B cell (primary cell): ENCODE measurements around the gene TCF21. TPM values are rescaled to one million over a fixed set of nuclear protein-coding genes. Genes with fewer than 3 reads are reported as not detected.

Experiments
- ATAC-seq: fragments of 200-7000 bp; cut with Tn5 transposase; one replicate; pipeline ENCODE4 v1.10.0; 2021; ENCODE audit warnings: low read depth, mild to moderate bottlenecking, moderate number of reproducible peaks, moderate library complexity
- CTCF ChIA-PET: fragments of 350-600 bp; sonication (Branson Sonifier 250); formaldehyde crosslinking; loops from one replicate; lab custom pipeline; 2021; ENCODE audit warnings: antibody characterized with exemption, inconsistent platforms; lab: Charles Lee
- POLR2A ChIA-PET: fragments of 350-600 bp; sonication (Branson Sonifier 250); formaldehyde crosslinking; loops from one replicate; lab custom pipeline; 2021; ENCODE audit warnings: antibody characterized with exemption; lab: Charles Lee
- DNase-seq: peaks from one replicate; pipeline ENCODE4 v3.0.0; 2013
- H2AFZ ChIP-seq: 2 replicates; pipeline ENCODE4 v1.6.1; 2012; ENCODE audit warnings: mild to moderate bottlenecking, low read depth, low read length; ENCODE audit not compliant: insufficient read depth, poor library complexity, severe bottlenecking
- H3K27ac ChIP-seq, 2 donors: 1 replicate in 1 of 2; 2 replicates in 1 of 2; pipeline ENCODE4 v1.5.1; 2012 to 2013; ENCODE audit warnings: low read length in 2 of 2, mild to moderate bottlenecking in 2 of 2, moderate library complexity in 1 of 2
- H3K27me3 ChIP-seq, 4 experiments: fragments of 200-600 bp in 1 of 4; sonication (generic) in 1 of 4; replicated peaks in 1 of 4; 1 replicate in 2 of 4; 2 replicates in 2 of 4; pipeline versions ENCODE4 v1.6.1 to v1.7.0; 2013 to 2016; ENCODE audit warnings: low read length in 3 of 4, mild to moderate bottlenecking in 2 of 4, mixed read lengths in 1 of 4, moderate library complexity in 1 of 4; ENCODE audit not compliant: insufficient read depth in 4 of 4, control insufficient read depth in 3 of 4; ENCODE audit errors: control extremely low read depth in 1 of 4
- H3K36me3 ChIP-seq, 2 experiments: replicated peaks in 1 of 2; 1 replicate in 1 of 2; 2 replicates in 1 of 2; pipeline versions ENCODE4 v1.6.1 to v1.7.1; 2013; ENCODE audit warnings: low read length in 1 of 2; ENCODE audit not compliant: insufficient read depth in 2 of 2, control insufficient read depth in 1 of 2; ENCODE audit errors: control extremely low read depth in 1 of 2, extremely low read depth in 1 of 2
- H3K4me1 ChIP-seq, 2 donors: fragments of 200-600 bp in 1 of 2; sonication (generic) in 1 of 2; 1 replicate in 1 of 2; 2 replicates in 1 of 2; pipeline versions ENCODE4 v1.5.1 to v1.6.1; 2013 to 2017; ENCODE audit warnings: low read length in 2 of 2; ENCODE audit not compliant: control insufficient read depth in 2 of 2, insufficient read depth in 2 of 2
- H3K4me2 ChIP-seq: replicated peaks from 2 replicates; pipeline ENCODE3; 2012; ENCODE audit warnings: mild to moderate bottlenecking, low read depth, low read length; ENCODE audit not compliant: poor library complexity, severe bottlenecking
- H3K4me3 ChIP-seq, 5 experiments: fragments of 200-600 bp in 1 of 5; sonication (generic) in 1 of 5; 1 replicate in 3 of 5; 2 replicates in 2 of 5; pipeline versions ENCODE4 v1.5.1 to v1.7.0; 2011 to 2016; ENCODE audit warnings: low read length in 4 of 5, mild to moderate bottlenecking in 4 of 5, low read depth in 2 of 5, control low read depth in 1 of 5, moderate library complexity in 1 of 5; ENCODE audit not compliant: insufficient read depth in 1 of 5; ENCODE audit errors: control extremely low read depth in 1 of 5, extremely low read depth in 1 of 5
- H3K79me2 ChIP-seq: fragments of 200-600 bp; sonication (generic); one replicate; pipeline ENCODE4 v1.6.0; 2016; ENCODE audit warnings: low read length; ENCODE audit not compliant: control insufficient read depth, insufficient read depth
- H3K9ac ChIP-seq: fragments of 200-600 bp; sonication (generic); 2 replicates; pipeline ENCODE4 v1.6.1; 2017; ENCODE audit warnings: mild to moderate bottlenecking, low read length, moderate library complexity
- H3K9me3 ChIP-seq, 3 donors: one replicate each; pipeline versions ENCODE4 v1.6.1 to v1.7.1; 2013; ENCODE audit warnings: low read length in 2 of 3; ENCODE audit not compliant: control insufficient read depth in 2 of 3, insufficient read depth in 1 of 3; ENCODE audit errors: control extremely low read depth in 1 of 3
- H4K20me1 ChIP-seq: 2 replicates; pipeline ENCODE4 v1.6.0; 2012; ENCODE audit warnings: mild to moderate bottlenecking, low read length; ENCODE audit not compliant: insufficient read depth, control insufficient read depth, poor library complexity, severe bottlenecking
- H3K27ac Mint-ChIP-seq: one replicate; pipeline ENCODE4 v1.8.0; 2021; ENCODE audit warnings: mixed read lengths
- H3K27me3 Mint-ChIP-seq: one replicate; pipeline ENCODE4 v1.8.0; 2021; ENCODE audit warnings: mixed read lengths
- H3K4me1 Mint-ChIP-seq: one replicate; pipeline ENCODE4 v1.8.0; 2021; ENCODE audit warnings: mixed read lengths
- H3K4me3 Mint-ChIP-seq: one replicate; pipeline ENCODE4 v1.8.0; 2021; ENCODE audit warnings: mixed read lengths
- H3K9me3 Mint-ChIP-seq: one replicate; pipeline ENCODE4 v1.8.0; 2022; ENCODE audit warnings: mixed read lengths; ENCODE audit not compliant: insufficient read depth
- CTCF ChIP-seq: fragments of 200-600 bp; IDR thresholded peaks from one replicate; pipeline ENCODE4 v1.8.0; 2022; ENCODE audit warnings: antibody characterized with exemption, mild to moderate bottlenecking
- EZH2 ChIP-seq: IDR thresholded peaks from 2 replicates; pipeline ENCODE4 v1.6.1; 2012; ENCODE audit warnings: borderline replicate concordance, low read depth, mild to moderate bottlenecking, moderate library complexity, low read length; ENCODE audit not compliant: insufficient read depth, poor library complexity, severe bottlenecking
- WGBS: methylation state at CpG from one replicate; pipeline ENCODE4 v1.1.5; 2013; ENCODE audit warnings: missing lambda C conversion rate; ENCODE audit not compliant: insufficient coverage; 5-methylcytosine and 5-hydroxymethylcytosine counted together
- intact Hi-C: fragments of 100-400 bp; cut with micrococcal nuclease; formaldehyde crosslinking; loops from one replicate; pipeline ENCODE4 v1.10.0; 2022
- polyA plus RNA-seq: library from polyadenylated mRNA; depleted of rRNA; stranded (reverse); fragments of >200 nt; gene quantifications from 2 replicates; pipeline ENCODE4 v1.2.3, GENCODE V29; 2012
- total RNA-seq, 2 donors: library from RNA; stranded (reverse); fragments of 120-200 nt in 1 of 2; gene quantifications; 1 replicate in 1 of 2; 2 replicates in 1 of 2; pipeline versions ENCODE4 v1.2.3 to v1.2.4, GENCODE V29; 2013 to 2022

The TCF21 gene
- total and polyA plus RNA-seq, 2 donors (not counting 1 experiment from before 2014, with no cell fraction given), result not detected

GRCh38 chr6:133938533-133938932 is 49.6 kb downstream of the TCF21 start:
- ATAC-seq, result no peak
- Mint-ChIP-seq H3K27me3 (peaks cover 25% of the 10 kb centered on the region), H3K27ac (no peak overlapping the region), H3K4me3 (no peak overlapping the region), H3K9me3 (peaks cover 3% of the 10 kb centered on the region), H3K4me1 (no peaks in the 10 kb centered on the region)
- Histone ChIP-seq H3K27me3 (peaks cover 0 to 11% (median 2%) of the 10 kb centered on the region in 4 experiments), H3K4me2 (no peak overlapping the region), H3K9me3 (no peaks in the 10 kb centered on the region), H3K9ac (no peak overlapping the region), H3K27ac (no peak overlapping the region), H2AFZ (no peak overlapping the region), H3K4me3 (no peak overlapping the region), H4K20me1 (no peaks in the 10 kb centered on the region), H3K4me1 (no peaks in the 10 kb centered on the region), H3K79me2 (no peaks in the 10 kb centered on the region), H3K36me3 (no peaks in the 10 kb centered on the region)
- TF ChIP-seq EZH2, result no peak
- no peak for TF ChIP-seq CTCF
- intact Hi-C loops, result no loop called here
- no CpG with 5 or more reads among the region's 1 CpG for WGBS
- DNase-seq, result no peak
- ChIA-PET POLR2A (no interaction called here), CTCF (interaction anchor here (1.0 to 1.7 kb wide), 3 partner anchors 8 to 158 kb away, joined by 3 to 11 read pairs (median 4); no protein-coding TSS in a partner anchor)

- Mint-ChIP-seq H3K9me3 (peaks cover 2% of the 10 kb centered on the region), H3K4me1 (no peaks in the 10 kb centered on the region), H3K4me3 (no peak overlapping the region), H3K27me3 (peaks cover 19% of the 10 kb centered on the region), H3K27ac (no peak overlapping the region)
- no peak overlapping the region for H3K9ac ChIP-seq
- ChIA-PET CTCF (no interaction called here), POLR2A (no interaction called here)
- no peak for DNase-seq
- H4K20me1 ChIP-seq, result no peaks in the 10 kb centered on the region
- no peak overlapping the region for H3K4me2 ChIP-seq
- no peaks in the 10 kb centered on the region for H3K9me3 ChIP-seq
- H2AFZ ChIP-seq, result no peak overlapping the region
- H3K79me2 ChIP-seq, result no peaks in the 10 kb centered on the region
- WGBS, result 100% methylated on average over 2 of the region's 8 CpGs
- H3K4me1 ChIP-seq, result no peaks in the 10 kb centered on the region
- ATAC-seq, result no peak
- no peak overlapping the region for H3K27ac ChIP-seq
- intact Hi-C loops, result no loop called here
- H3K4me3 ChIP-seq, result no peak overlapping the region
- H3K27me3 ChIP-seq, result peaks cover 0 to 11% (median 3%) of the 10 kb centered on the region in 4 experiments
- no peaks in the 10 kb centered on the region for H3K36me3 ChIP-seq
- TF ChIP-seq EZH2 (no peak), CTCF (no peak)
Observed at GRCh38 chr6:133939778-133940667, 51.1 kb downstream of the TCF21 start.
